Measurements from ENCODE around the gene PGAM2.

PGAM2 gene

GRCh38 chr7:44067064-44067951 is 1.9 kb upstream of the PGAM2 start:
- no peak for DNase-seq (ENCODE audit: low read depth, low spot score)

- no peak for DNase-seq (ENCODE audit: low read depth, low spot score)
Observed at GRCh38 chr7:44066494-44067063, 1.2 kb upstream of the PGAM2 start.

- DNase-seq (ENCODE audit: low read depth, low spot score): no peak
Observed at GRCh38 chr7:44066111-44066460, 719 bp upstream of the PGAM2 start.

- no peak for DNase-seq (ENCODE audit: low read depth, low spot score)
Observed at GRCh38 chr7:44064791-44065430, 456 bp downstream of the PGAM2 start.

- no peak for DNase-seq (ENCODE audit: low read depth, low spot score)
Observed at GRCh38 chr7:44063894-44064651, 1.3 kb downstream of the PGAM2 start.

GRCh38 chr7:44063547-44063893 is 1.8 kb downstream of the PGAM2 start:
- no peak for DNase-seq (ENCODE audit: low read depth, low spot score)

GRCh38 chr7:44062903-44063295 is 2.5 kb downstream of the PGAM2 start:
- no peak for DNase-seq (ENCODE audit: low read depth, low spot score)

- no peak for DNase-seq (ENCODE audit: low read depth, low spot score)
Observed at GRCh38 chr7:44062180-44062902, 3.0 kb downstream of the PGAM2 start.

- no peak for DNase-seq (ENCODE audit: low read depth, low spot score)
Observed at GRCh38 chr7:44061645-44062179, 3.7 kb downstream of the PGAM2 start.

GRCh38 chr7:44060948-44061644 is 4.3 kb downstream of the PGAM2 start:
- DNase-seq (ENCODE audit: low read depth, low spot score): no peak

GRCh38 chr7:44060091-44060947 is 5.0 kb downstream of the PGAM2 start:
- DNase-seq (ENCODE audit: low read depth, low spot score): no peak

- no peak for DNase-seq (ENCODE audit: low read depth, low spot score)
Observed at GRCh38 chr7:44059219-44060090, 5.9 kb downstream of the PGAM2 start.

- DNase-seq (ENCODE audit: low read depth, low spot score): no peak
Observed at GRCh38 chr7:44058759-44059218, 6.6 kb downstream of the PGAM2 start.

GRCh38 chr7:44057849-44058758 is 7.3 kb downstream of the PGAM2 start:
- DNase-seq (ENCODE audit: low read depth, low spot score): no peak

GRCh38 chr7:44057181-44057848 is 8.1 kb downstream of the PGAM2 start:
- no peak for DNase-seq (ENCODE audit: low read depth, low spot score)

GRCh38 chr7:44056681-44057080 is 8.7 kb downstream of the PGAM2 start:
- no peak for DNase-seq (ENCODE audit: low read depth, low spot score)

- no peak for DNase-seq (ENCODE audit: low read depth, low spot score)
Observed at GRCh38 chr7:44052771-44053365, 12.5 kb downstream of the PGAM2 start.

Data from iPS DF 19.7 (cell line).